EL (cell line): ENCODE results near the gene CHRDL2.

Source experiments
- DNase-seq: peaks from one replicate; pipeline ENCODE4 v3.0.0-alpha.2; 2016

CHRDL2 gene

GRCh38 chr11:74684661-74685060 is 46.6 kb downstream of the CHRDL2 start:
- DNase-seq, result no peak

DNA sequence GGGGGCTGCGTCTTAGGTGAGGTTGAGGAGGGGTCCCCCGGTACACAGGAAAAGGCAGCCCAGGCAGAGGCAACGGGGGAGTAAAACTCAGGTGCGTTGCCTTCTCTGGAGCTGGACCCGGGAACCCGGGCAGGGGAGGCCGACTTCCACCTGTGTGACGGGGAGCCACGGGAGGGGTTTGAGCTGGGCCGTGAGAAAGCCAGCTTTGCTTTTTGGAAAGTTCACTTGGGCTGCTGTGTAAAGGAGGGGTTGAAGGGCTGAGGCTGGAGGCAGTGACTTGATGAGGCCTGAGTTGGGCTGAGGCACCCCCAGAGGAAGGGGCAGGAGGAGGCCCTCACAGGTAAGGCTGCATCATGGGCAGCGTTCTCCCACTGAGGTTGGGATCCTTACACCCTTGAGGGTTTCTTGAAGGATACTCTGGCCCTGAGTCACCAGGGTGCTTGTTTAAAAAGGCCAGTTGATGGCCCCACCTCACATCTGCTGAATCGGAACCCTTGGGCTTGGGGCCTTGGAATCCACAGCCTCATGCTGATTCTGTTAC is 47.2 kb downstream of the CHRDL2 start:
- peak; percentile 72 for DNase-seq

- DNase-seq, result peak; percentile 22
These were observed 47.9 kb downstream of the CHRDL2 start for GRCh38 chr11:74683279-74683871.

GRCh38 chr11:74682731-74683278 is 48.4 kb downstream of the CHRDL2 start:
- no peak for DNase-seq

DNA sequence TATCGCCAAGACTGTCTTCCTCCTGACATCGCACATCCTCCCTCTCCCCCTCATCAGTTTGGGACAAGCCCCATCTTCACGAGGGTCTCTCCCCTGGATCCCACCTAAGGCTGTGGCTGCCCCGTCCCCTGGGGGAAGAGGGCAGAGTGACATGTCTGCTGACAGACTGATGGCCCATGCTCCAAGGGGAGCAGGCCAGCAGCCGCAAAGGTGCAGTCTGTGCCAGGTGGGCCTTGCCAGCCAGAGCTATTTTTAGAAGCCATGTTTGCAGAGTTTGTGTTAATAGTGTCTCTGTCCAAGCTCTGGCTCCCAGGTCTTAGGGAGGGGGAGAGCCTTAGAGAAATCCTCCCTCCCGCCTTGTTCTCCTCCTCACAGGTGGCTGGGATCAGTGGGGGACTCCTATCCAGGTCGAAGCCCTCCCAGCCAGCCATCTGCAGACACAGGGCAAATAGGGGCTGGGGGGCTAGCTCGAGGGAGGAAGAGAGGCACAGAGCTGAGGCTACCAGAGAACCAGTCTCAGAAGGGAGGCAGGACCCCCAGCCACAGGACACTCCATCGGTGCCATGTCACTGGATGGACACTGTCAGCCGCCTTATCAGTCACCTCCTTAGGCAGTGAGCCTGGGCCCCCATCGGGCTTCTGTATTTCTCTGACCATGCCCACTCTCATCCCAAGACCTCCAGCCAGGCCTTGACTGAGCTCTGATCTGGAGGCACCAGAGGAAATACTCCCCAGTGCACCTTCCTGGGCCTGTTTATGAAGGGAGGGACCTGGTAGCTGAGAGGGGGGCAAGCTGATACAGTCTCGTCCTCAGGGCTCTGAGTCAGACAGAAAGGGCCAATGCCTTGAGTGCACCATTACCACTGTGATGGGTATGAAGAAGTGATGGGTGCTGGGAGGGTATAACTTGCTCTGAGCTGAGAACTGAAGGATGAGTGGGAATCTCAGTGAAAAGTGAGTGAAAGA is 49.3 kb downstream of the CHRDL2 start:
- DNase-seq, result peak; percentile 48

DNA sequence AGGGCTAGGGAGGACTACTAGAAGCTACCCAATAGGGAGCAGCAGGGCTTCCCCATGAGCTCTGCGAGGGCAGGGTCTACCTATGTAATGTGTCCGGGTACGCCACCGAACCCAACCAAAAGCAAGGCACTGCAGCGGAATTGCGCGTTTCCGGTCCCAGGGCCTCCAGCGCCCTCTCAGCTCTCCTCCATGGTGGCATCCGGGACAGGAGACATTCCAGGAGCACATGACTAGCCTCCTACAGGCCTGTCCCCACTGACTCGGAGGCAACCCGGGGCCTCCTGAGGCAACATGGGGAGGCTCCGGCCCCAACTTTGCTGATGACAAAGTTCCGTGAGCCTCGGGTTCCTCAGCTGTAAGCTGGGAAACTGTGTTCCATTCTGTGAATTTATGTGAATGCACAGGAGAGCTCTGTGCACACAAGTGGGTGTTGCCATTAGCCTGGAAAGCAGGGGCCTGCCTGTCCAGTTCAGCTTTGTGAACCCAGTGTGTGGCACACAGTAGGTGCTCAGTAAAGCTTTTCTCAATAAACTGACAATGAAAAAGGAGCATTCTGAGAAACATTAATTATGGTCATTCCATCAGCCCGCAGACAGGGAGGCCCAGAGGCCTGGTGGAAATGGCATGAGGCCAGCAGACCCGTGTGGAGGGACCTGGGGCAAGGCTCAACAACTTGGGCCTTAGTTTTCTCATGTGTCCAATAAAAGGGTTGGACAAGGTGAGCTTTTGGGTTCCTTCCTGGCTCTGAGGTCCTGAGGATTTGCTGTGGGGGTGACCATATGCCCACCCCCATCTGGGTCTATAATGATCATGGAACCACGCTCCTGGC is 50.3 kb downstream of the CHRDL2 start:
- no peak for DNase-seq

DNA sequence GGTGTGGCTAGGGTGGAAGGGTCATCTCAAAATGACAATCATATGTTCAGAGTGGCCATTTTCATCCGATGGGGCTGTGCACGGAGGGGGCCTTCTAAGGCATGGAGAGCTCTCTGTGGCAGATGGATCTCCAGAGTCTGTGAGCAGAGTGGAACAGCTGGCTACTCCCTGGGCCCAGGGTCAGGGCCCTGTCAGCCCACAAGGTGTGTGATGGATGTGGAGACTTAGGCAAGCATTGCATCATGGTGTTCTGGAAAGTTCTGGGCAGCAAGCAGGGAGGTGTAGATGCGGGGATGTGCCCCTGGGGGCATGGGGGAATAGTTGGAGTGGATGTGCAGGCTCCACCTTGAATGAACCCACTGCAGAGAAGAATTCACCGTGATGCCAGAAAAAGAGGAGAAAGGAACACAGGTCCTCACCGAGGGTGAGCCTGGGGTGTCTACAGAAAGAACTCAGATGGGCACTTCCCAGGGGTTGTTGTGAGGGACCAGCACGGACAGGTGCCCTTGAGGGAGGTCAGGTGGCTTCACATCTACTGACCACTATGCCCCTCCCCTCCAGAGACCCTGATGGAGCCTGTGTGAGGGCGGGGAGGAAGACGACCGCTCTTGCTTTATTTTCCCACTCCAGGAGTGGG is 51.1 kb downstream of the CHRDL2 start:
- no peak for DNase-seq

DNA sequence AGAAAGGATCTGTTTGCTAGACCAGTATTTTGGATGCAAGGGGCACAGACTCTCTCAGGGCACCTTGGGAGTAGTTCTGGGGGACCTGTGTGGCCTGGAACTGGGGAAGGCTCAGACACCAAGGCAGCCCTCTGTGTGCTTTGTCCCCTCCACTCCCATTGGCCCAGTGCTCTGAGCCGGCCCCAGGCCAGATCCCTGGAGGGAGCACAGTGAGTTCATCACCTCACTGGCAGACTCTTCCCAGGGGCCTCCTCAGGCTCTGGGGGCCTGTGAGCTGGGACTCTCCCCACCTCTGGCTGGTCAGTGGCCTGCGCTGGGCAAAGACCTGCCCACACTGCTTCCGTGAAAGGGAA is 51.7 kb downstream of the CHRDL2 start:
- DNase-seq, result no peak

DNA sequence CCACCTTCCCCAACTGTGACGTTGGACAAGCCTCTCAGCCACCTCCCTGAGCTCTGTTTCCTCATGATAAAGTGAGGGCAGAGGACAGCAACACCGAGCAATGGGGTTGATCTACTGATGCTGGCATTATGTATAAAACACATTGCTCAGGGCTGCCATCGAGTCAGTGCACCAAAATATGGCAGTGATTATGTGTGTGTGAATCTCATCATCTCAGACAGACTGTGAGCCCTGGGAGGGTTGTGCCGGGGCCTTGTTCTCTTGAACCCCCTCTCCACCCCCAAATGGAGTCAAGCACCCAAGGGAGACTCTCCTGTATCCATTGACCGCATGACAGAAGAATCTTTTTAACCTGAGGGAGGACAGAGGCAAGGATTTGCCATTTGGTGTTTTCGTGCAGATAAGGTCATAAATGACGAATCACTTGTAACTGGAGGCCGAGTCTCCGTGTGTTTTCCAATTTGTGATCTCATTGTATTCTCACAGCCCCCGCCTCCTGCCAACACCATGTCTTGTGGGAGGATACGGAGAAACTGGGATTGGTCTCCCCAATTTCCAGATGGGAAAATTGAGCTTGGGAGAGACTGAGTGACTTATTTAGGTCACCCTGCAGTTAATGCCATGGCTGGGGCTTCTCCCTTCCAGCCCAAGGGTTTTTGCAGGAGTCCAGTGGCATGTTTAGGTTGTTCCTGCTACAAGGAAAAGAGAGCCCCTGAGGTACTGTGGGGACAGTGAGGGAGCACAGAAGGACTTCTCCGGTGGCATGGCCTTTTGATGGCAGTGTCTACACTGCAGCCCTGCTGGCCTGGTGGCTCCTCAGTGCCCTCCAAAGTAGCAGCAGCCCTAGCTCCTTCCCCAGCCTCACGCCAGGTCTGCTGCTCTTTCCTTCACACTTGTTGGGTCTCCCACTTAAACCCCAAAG is 52.4 kb downstream of the CHRDL2 start:
- no peak for DNase-seq

- DNase-seq, result no peak
These were observed 53.2 kb downstream of the CHRDL2 start for GRCh38 chr11:74678041-74678440.

GRCh38 chr11:74677131-74677530 is 54.1 kb downstream of the CHRDL2 start:
- DNase-seq, result no peak

DNA sequence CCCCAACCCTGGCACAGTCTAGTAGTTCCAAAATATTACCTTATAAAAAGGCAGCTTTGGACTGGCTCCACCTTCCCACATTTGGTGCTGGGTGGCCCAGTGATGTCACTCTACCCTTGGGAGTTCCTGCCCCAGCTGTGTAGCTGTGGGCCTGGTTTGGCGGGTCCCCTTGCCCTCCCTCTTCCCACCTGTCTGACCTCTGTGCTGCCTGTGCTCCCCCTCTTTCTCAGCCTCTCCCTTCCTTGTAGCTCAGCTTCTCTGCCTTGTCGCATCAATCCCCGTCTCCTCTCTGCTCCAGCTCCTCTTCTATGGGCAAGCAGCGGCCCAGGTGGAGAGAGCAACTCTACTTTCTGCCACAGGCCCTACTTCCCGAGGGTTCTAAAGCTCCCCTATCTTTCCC is 54.6 kb downstream of the CHRDL2 start:
- no peak for DNase-seq

DNA sequence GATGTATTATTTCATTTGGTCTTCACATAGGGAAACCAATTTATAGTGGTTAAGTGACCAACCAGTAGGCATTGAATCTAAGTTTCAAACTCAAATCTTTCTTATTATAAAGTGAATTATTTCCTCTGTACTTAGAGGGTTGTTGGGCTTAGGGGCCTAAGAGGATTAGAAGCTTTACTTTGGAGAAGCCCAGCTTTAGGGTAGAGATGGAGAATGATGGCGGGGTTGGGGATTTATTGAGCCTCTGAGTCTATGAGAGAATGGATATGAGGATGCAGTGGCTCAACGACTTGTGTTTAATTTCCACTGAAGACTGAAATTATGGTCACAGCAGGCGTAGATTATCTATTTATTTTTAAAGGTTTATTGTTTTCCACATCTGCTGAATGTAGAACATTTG is 55.5 kb downstream of the CHRDL2 start:
- DNase-seq, result no peak

DNA sequence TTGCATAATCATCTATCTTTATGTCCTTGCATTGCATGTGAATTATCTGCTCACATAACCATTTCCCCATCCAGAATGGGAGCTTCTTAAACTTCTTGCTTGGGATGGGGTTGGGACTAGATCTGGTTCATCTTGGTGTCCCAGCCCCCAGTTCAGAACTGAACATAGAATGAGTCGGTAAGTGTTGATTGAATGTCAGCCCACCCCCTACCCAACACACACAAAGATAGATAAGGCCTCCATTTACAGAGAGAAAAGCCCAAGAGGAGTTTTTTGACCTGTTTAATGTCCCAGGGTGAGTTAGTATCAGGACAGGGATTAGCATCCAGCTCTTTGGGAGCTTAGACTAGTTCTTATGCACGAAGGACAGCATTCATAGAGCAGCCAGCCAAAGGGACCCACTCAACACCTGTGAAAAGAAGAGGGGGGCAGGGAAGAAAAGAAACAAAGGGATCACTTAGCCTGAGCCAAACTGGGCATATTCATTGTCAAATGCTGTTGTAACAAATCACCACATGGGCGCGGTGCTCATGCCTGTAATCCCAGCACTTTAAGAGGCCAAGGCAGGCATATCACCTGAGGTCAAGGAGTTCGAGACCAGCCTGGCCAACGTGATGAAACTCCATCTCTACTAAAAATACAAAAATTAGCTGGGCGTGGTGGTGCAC is 57.4 kb downstream of the CHRDL2 start:
- DNase-seq, result no peak

- peak; percentile 99 for DNase-seq
These were observed 58.1 kb downstream of the CHRDL2 start for GRCh38 chr11:74672956-74673692.

GRCh38 chr11:74672332-74672955 is 58.8 kb downstream of the CHRDL2 start:
- DNase-seq, result no peak

DNA sequence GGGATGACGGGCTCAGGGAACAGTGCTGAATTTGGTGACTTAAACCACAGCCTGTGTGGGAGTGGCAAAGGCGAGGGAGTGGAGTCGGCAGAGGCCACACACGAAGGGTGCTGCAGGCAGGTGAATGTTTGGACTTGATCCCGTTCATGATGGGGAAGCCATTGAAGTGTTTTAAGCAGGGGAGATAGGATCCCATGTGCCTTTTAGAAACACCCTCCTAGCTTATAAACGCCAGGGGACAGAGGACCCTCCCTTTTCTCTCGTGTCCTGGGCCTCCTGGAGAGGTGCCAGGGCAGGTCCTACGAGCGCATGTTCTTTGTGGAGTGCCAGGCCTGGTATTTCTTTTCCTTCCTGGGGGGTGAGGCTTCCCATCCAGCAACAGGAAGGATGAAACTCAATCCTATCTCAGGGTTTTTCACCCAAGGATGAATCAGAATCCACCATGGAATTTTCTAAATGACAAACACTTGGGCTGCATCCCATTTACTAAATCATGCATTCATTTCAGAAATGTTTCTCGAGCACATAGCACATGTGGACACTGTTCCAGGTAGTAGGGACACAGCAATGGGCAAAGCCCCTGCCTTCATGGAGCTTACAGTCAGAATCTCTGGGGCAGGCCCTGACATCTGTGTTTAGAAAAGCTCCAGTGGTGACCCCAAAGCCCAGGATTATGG is 59.6 kb downstream of the CHRDL2 start:
- DNase-seq, result peak; percentile 82

GRCh38 chr11:74670171-74670570 is 61.1 kb downstream of the CHRDL2 start:
- DNase-seq, result no peak
